H9 (cell line): ENCODE data around the gene CFAP46. TPM values are rescaled to one million over a fixed set of nuclear protein-coding genes. Genes with fewer than 3 reads are reported as not detected.

Source experiments
- DNase-seq: peaks from one replicate; pipeline ENCODE4 v3.0.0-alpha.2; 2017
- H2AFZ ChIP-seq: one replicate; pipeline ENCODE4 v1.6.1; 2013; ENCODE audit warnings: mild to moderate bottlenecking, low read length, control low read depth, moderate library complexity
- H2AK5ac ChIP-seq: 2 replicates; pipeline ENCODE4 v1.6.1; 2013; ENCODE audit warnings: low read length, control low read depth, mixed read lengths; ENCODE audit not compliant: insufficient read length
- H2BK120ac ChIP-seq: one replicate; pipeline ENCODE4 v1.6.1; 2013; ENCODE audit warnings: low read depth, mild to moderate bottlenecking, low read length, control low read depth, inconsistent platforms; ENCODE audit not compliant: poor library complexity, severe bottlenecking
- H2BK12ac ChIP-seq: 2 replicates; pipeline ENCODE4 v1.6.1; 2013; ENCODE audit warnings: low read length, control low read depth, mixed read lengths, low read depth; ENCODE audit not compliant: insufficient read length
- H2BK15ac ChIP-seq: 2 replicates; pipeline ENCODE4 v1.6.1; 2013; ENCODE audit warnings: low read depth, low read length, control low read depth
- H2BK20ac ChIP-seq: one replicate; pipeline ENCODE4 v1.6.1; 2013; ENCODE audit warnings: low read depth, mild to moderate bottlenecking, low read length, control low read depth, inconsistent platforms; ENCODE audit not compliant: poor library complexity, severe bottlenecking
- H2BK5ac ChIP-seq: 2 replicates; pipeline ENCODE4 v1.6.1; 2013; ENCODE audit warnings: low read length, control low read depth, mixed read lengths; ENCODE audit not compliant: insufficient read length
- H3K14ac ChIP-seq: 2 replicates; pipeline ENCODE4 v1.6.1; 2013; ENCODE audit warnings: low read length, control low read depth; ENCODE audit not compliant: insufficient read depth
- H3K18ac ChIP-seq: 2 replicates; pipeline ENCODE4 v1.6.1; 2013; ENCODE audit warnings: low read depth, mild to moderate bottlenecking, mixed read lengths, low read length, control low read depth; ENCODE audit not compliant: insufficient read length
- H3K23ac ChIP-seq: 2 replicates; pipeline ENCODE4 v1.6.1; 2013; ENCODE audit warnings: low read length, control low read depth, mixed read lengths, low read depth; ENCODE audit not compliant: insufficient read length
- H3K23me2 ChIP-seq: 2 replicates; pipeline ENCODE4 v1.6.1; 2013; ENCODE audit warnings: low read depth, mild to moderate bottlenecking, mixed read lengths, low read length, control low read depth; ENCODE audit not compliant: insufficient read length, poor library complexity, severe bottlenecking
- H3K27ac ChIP-seq: 2 replicates; pipeline ENCODE4 v1.5.1; 2013; ENCODE audit warnings: low read length, control low read depth, mixed read lengths, low read depth; ENCODE audit not compliant: insufficient read length
- H3K27me3 ChIP-seq: 2 replicates; pipeline ENCODE4 v1.6.1; 2013; ENCODE audit warnings: low read length, control low read depth, inconsistent platforms; ENCODE audit not compliant: insufficient read depth
- H3K4ac ChIP-seq: 2 replicates; pipeline ENCODE4 v1.6.1; 2013; ENCODE audit warnings: low read depth, mild to moderate bottlenecking, control low read depth, inconsistent platforms, low read length, moderate library complexity
- H3K4me1 ChIP-seq: 2 replicates; pipeline ENCODE4 v1.6.1; 2013; ENCODE audit warnings: low read length, control low read depth, inconsistent platforms; ENCODE audit not compliant: insufficient read depth
- H3K4me2 ChIP-seq: 2 replicates; pipeline ENCODE4 v1.6.1; 2013; ENCODE audit warnings: low read length, control low read depth, mixed read lengths; ENCODE audit not compliant: insufficient read length, insufficient read depth
- H3K56ac ChIP-seq: 2 replicates; pipeline ENCODE4 v1.6.1; 2013; ENCODE audit warnings: low read depth, mild to moderate bottlenecking, mixed read lengths, low read length, control low read depth; ENCODE audit not compliant: insufficient read length
- H3K79me1 ChIP-seq: 2 replicates; pipeline ENCODE4 v1.6.1; 2013; ENCODE audit warnings: low read depth, mild to moderate bottlenecking, moderate library complexity, low read length, control low read depth, inconsistent platforms; ENCODE audit not compliant: insufficient read depth, poor library complexity, severe bottlenecking
- H3K79me2 ChIP-seq: 2 replicates; pipeline ENCODE4 v1.6.1; 2013; ENCODE audit warnings: low read length, control low read depth, inconsistent platforms; ENCODE audit not compliant: insufficient read depth
- H3K9ac ChIP-seq: 2 replicates; pipeline ENCODE4 v1.6.1; 2013; ENCODE audit warnings: low read length, control low read depth, mixed read lengths; ENCODE audit not compliant: insufficient read length; ENCODE audit errors: extremely low read depth
- H3K9me3 ChIP-seq: one replicate; pipeline ENCODE4 v1.6.1; 2013; ENCODE audit warnings: low read depth, low read length, inconsistent platforms; ENCODE audit not compliant: control insufficient read depth
- H3T11ph ChIP-seq: one replicate; pipeline ENCODE4 v1.6.1; 2013; ENCODE audit warnings: mild to moderate bottlenecking, low read length, control low read depth, inconsistent platforms
- H4K20me1 ChIP-seq: one replicate; pipeline ENCODE4 v1.6.1; 2013; ENCODE audit not compliant: control insufficient read depth, insufficient read length, insufficient read depth
- H4K5ac ChIP-seq: 2 replicates; pipeline ENCODE4 v1.6.1; 2013; ENCODE audit warnings: low read depth, mild to moderate bottlenecking, mixed read lengths, low read length, control low read depth; ENCODE audit not compliant: insufficient read length
- H4K8ac ChIP-seq: replicated peaks from 2 replicates; pipeline ENCODE4 v1.6.1; 2013; ENCODE audit warnings: low read length, control low read depth, mixed read lengths, low read depth; ENCODE audit not compliant: insufficient read length
- H4K91ac ChIP-seq: 2 replicates; pipeline ENCODE4 v1.6.1; 2013; ENCODE audit warnings: low read depth, mild to moderate bottlenecking, moderate library complexity, mixed read lengths, low read length, control low read depth; ENCODE audit not compliant: insufficient read length
- H3K27ac Mint-ChIP-seq, 3 experiments: 2 replicates in 2 of 3; 3 replicates in 1 of 3; pipeline ENCODE4 v1.8.0; 2020 to 2021; ENCODE audit warnings: mixed read lengths in 3 of 3, mild to moderate bottlenecking in 1 of 3, moderate library complexity in 1 of 3
- H3K27me3 Mint-ChIP-seq: 2 replicates; pipeline ENCODE4 v1.8.0; 2021; ENCODE audit warnings: low read depth, mild to moderate bottlenecking, moderate library complexity, mixed read lengths
- H3K36me3 Mint-ChIP-seq, 3 experiments: 2 replicates in 2 of 3; 3 replicates in 1 of 3; pipeline ENCODE4 v1.8.0; 2020 to 2021; ENCODE audit warnings: low read depth in 3 of 3, mixed read lengths in 3 of 3; ENCODE audit not compliant: insufficient read depth in 1 of 3
- H3K4me1 Mint-ChIP-seq, 2 experiments: 2 replicates each; pipeline ENCODE4 v1.8.0; 2020; ENCODE audit warnings: mixed read lengths in 2 of 2
- H3K4me3 Mint-ChIP-seq, 2 experiments: 2 replicates in 1 of 2; 3 replicates in 1 of 2; pipeline ENCODE4 v1.8.0; 2020 to 2021; ENCODE audit warnings: mild to moderate bottlenecking in 2 of 2, mixed read lengths in 2 of 2, moderate library complexity in 1 of 2
- H3K9me3 Mint-ChIP-seq, 2 experiments: 2 replicates in 1 of 2; 3 replicates in 1 of 2; pipeline ENCODE4 v1.8.0; 2020; ENCODE audit warnings: mild to moderate bottlenecking in 2 of 2, mixed read lengths in 2 of 2, moderate library complexity in 1 of 2
- CTCF ChIP-seq: fragments of 200-600 bp; sonication (generic); conservative IDR thresholded peaks from 3 replicates; pipeline ENCODE4 v1.8.0; 2021; ENCODE audit warnings: antibody characterized with exemption, mild to moderate bottlenecking
- WGBS: extraction: QIAGEN DNeasy Blood & Tissue Kit; methylation state at CpG from one replicate; pipeline ENCODE4 v1.1.7; 2013; ENCODE audit warnings: missing lambda C conversion rate, low lambda C conversion rate, mixed read lengths; ENCODE audit not compliant: insufficient read length; ENCODE audit errors: extremely low coverage; 5-methylcytosine and 5-hydroxymethylcytosine counted together
- total RNA-seq: library from RNA; stranded (reverse); gene quantifications from 2 replicates; pipeline ENCODE4 v1.2.1, GENCODE V29; 2021

CFAP46 gene
- total RNA-seq, 1 experiment from 2014 or later = 3.1 TPM

- WGBS = no CpG with 5 or more reads among the region's 12 CpGs
- no peak overlapping the region for H4K8ac ChIP-seq
Measured at GRCh38 chr10:132898391-132899053, 43.8 kb downstream of the CFAP46 start.

More at GRCh38 chr10:132898391-132899053, 43.8 kb downstream of the CFAP46 start:
- no peak for DNase-seq
- peaks cover 12% of the 10 kb centered on the region for H3K27me3 Mint-ChIP-seq
- Histone ChIP-seq H2BK5ac (no peak overlapping the region), H2BK120ac (no peak overlapping the region), H3K4me1 (no peaks in the 10 kb centered on the region), H3K27ac (no peak overlapping the region), H3K79me1 (no peaks in the 10 kb centered on the region), H2AFZ (no peak overlapping the region), H3K4ac (no peak overlapping the region), H3K27me3 (no peaks in the 10 kb centered on the region), H4K20me1 (no peaks in the 10 kb centered on the region), H3K56ac (no peak overlapping the region), H3T11ph (no peak overlapping the region), H3K4me2 (no peak overlapping the region), H3K23me2 (no peaks in the 10 kb centered on the region), H3K9ac (no peak overlapping the region), H3K14ac (no peak overlapping the region; the same call in 1 of the 2 replicates), H3K18ac (no peak overlapping the region), H3K9me3 (peaks cover 6% of the 10 kb centered on the region), H3K79me2 (no peaks in the 10 kb centered on the region), H3K23ac (no peak overlapping the region), H2BK15ac (no peak overlapping the region), H2AK5ac (no peak overlapping the region), H2BK20ac (no peak overlapping the region), H4K5ac (no peak overlapping the region), H2BK12ac (no peak overlapping the region), H4K91ac (no peak overlapping the region)
- H3K4me3 Mint-ChIP-seq = no peak overlapping the region
- peaks cover 13 to 14% of the 10 kb centered on the region in 2 experiments for H3K9me3 Mint-ChIP-seq
- H3K4me1 Mint-ChIP-seq = peaks cover 2 to 8% of the 10 kb centered on the region in 2 experiments
- H3K27ac Mint-ChIP-seq = no peak overlapping the region
- H3K36me3 Mint-ChIP-seq = peaks cover 3 to 7% (median 5%) of the 10 kb centered on the region in 3 experiments; a peak in 4 of 7 replicates
- no peak for TF ChIP-seq CTCF
